Keratinocyte (primary cell): ENCODE data around the gene CDC34.
"Not testable (repeated sequence)": the region's sequence is repeated elsewhere in the genome, so short reads cannot be mapped to it uniquely, and the experiment has no call there.

ENCODE experiments used
- EZH2 ChIP-seq: IDR thresholded peaks from one replicate; pipeline ENCODE4 v1.6.1; 2012; ENCODE audit warnings: inconsistent platforms, mild to moderate bottlenecking, low read length, moderate library complexity
- TF ChIP-seq, protein P1 (sequence below), 3 experiments: IDR thresholded peaks in 1 of 3; conservative IDR thresholded peaks in 1 of 3; optimal IDR thresholded peaks in 1 of 3; 2 replicates in 2 of 3; 3 replicates in 1 of 3; pipeline versions ENCODE3 to v1.5.1; 2011; ENCODE audit warnings: low read length in 3 of 3, mild to moderate bottlenecking in 3 of 3, moderate library complexity in 2 of 3, control low read depth in 1 of 3, inconsistent platforms in 1 of 3; ENCODE audit not compliant: insufficient read depth in 2 of 3; ENCODE audit errors: extremely low read depth in 1 of 3

DNA sequence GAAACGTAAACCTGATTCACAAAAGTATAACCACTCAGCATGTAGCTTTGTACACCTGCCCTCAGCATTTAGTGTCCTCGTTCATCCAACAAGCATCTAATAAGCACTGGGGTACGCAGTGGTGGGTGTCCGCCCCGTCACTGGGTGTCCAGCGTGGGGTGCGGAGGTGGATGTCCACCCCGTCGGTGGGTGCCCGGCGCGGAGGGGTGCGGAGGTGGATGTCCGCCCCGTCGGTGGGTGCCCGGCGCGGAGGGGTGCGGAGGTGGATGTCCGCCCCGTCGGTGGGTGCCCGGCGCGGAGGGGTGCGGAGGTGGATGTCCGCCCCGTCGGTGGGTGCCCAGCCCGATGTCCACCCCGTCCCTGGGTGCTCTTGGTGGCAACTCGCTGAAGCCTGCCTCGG is 53.6 kb downstream of the CDC34 start:
- TF ChIP-seq, protein P1, sequence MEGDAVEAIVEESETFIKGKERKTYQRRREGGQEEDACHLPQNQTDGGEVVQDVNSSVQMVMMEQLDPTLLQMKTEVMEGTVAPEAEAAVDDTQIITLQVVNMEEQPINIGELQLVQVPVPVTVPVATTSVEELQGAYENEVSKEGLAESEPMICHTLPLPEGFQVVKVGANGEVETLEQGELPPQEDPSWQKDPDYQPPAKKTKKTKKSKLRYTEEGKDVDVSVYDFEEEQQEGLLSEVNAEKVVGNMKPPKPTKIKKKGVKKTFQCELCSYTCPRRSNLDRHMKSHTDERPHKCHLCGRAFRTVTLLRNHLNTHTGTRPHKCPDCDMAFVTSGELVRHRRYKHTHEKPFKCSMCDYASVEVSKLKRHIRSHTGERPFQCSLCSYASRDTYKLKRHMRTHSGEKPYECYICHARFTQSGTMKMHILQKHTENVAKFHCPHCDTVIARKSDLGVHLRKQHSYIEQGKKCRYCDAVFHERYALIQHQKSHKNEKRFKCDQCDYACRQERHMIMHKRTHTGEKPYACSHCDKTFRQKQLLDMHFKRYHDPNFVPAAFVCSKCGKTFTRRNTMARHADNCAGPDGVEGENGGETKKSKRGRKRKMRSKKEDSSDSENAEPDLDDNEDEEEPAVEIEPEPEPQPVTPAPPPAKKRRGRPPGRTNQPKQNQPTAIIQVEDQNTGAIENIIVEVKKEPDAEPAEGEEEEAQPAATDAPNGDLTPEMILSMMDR (optimal IDR thresholded peaks at IDR 0.05 in 1 of 3, IDR thresholded peaks at IDR 0.05 in 1 of 3, conservative IDR thresholded peaks at IDR 0.05 in 1 of 3; ENCODE audit: extremely low read depth in 1 of 3, insufficient read depth in 2 of 3, low read length in 3 of 3) = not testable (repeated sequence)
- TF ChIP-seq EZH2 = not testable (repeated sequence)
